Astrocyte of the hippocampus (primary cell): Measurements from ENCODE around the gene NPHP3.
"Not testable (repeated sequence)": the region's sequence is repeated elsewhere in the genome, so short reads cannot be mapped to it uniquely, and the experiment has no call there.

Experiments
- DNase-seq: peaks from one replicate; pipeline ENCODE4 v3.0.0; 2011; ENCODE audit warnings: low read depth, low spot score

The NPHP3 gene

GRCh38 chr3:132641837-132642538 is 80.2 kb downstream of the NPHP3 start:
- DNase-seq, result peak; percentile 64

GRCh38 chr3:132641427-132641826 is 80.8 kb downstream of the NPHP3 start:
- not testable (repeated sequence) for DNase-seq

- no peak for DNase-seq
These were observed 83.5 kb downstream of the NPHP3 start for GRCh38 chr3:132638706-132639105.

GRCh38 chr3:132637590-132637989 is 84.6 kb downstream of the NPHP3 start:
- peak; percentile 25 for DNase-seq

GRCh38 chr3:132635052-132635451 is 87.2 kb downstream of the NPHP3 start:
- no peak for DNase-seq
